Esophagus squamous epithelium (tissue), 5 donors: ENCODE data around the gene FHOD3. TPM values are rescaled to one million over a fixed set of nuclear protein-coding genes. Genes with fewer than 3 reads are reported as not detected.

Source experiments
- DNase-seq: peaks from one replicate; lab custom pipeline; 2025; lab: John Stamatoyannopoulos, UW
- H3K27ac ChIP-seq, 4 donors: fragments of 200-600 bp; sonication (generic); one replicate each; pipeline ENCODE4 v1.5.1; 2016 to 2019; ENCODE audit warnings: mild to moderate bottlenecking in 1 of 4
- H3K27me3 ChIP-seq, 4 donors: fragments of 200-600 bp; sonication (generic); 1 replicate in 3 of 4; 2 replicates in 1 of 4; pipeline versions ENCODE4 v1.5.1 to v1.6.0; 2017 to 2021; ENCODE audit warnings: antibody characterized with exemption in 1 of 4
- H3K36me3 ChIP-seq, 3 donors: fragments of 200-600 bp; sonication (generic); one replicate each; pipeline ENCODE4 v1.5.1; 2016 to 2019
- H3K4me1 ChIP-seq, 3 donors: fragments of 200-600 bp; sonication (generic); one replicate each; pipeline ENCODE4 v1.5.1; 2017 to 2019
- H3K4me3 ChIP-seq, 4 donors: fragments of 200-600 bp; sonication (generic); 1 replicate in 3 of 4; 2 replicates in 1 of 4; pipeline ENCODE4 v1.5.1; 2016 to 2019; ENCODE audit warnings: mild to moderate bottlenecking in 2 of 4, moderate library complexity in 1 of 4
- H3K9me3 ChIP-seq, 3 donors: fragments of 200-600 bp; sonication (generic); one replicate each; pipeline ENCODE4 v1.5.1; 2016 to 2019
- CTCF ChIP-seq, 6 experiments: fragments of 450-650 bp in 4 of 6; fragments of 200-600 bp in 2 of 6; sonication (generic) in 2 of 6; IDR thresholded peaks; one replicate each; pipeline ENCODE4 v1.5.1; 2016 to 2019; ENCODE audit warnings: antibody characterized with exemption in 6 of 6, mild to moderate bottlenecking in 4 of 6, moderate library complexity in 4 of 6
- POLR2A ChIP-seq, 4 donors: fragments of 450-650 bp; IDR thresholded peaks; one replicate each; pipeline ENCODE4 v1.6.1; 2017; ENCODE audit warnings: antibody characterized with exemption in 4 of 4, mild to moderate bottlenecking in 4 of 4, moderate library complexity in 3 of 4
- WGBS, 2 donors: methylation state at CpG; one replicate each; pipeline ENCODE4 v1.1.5; 2018; 5-methylcytosine and 5-hydroxymethylcytosine counted together
- intact Hi-C: fragments of 100-400 bp; cut with DNase I; formaldehyde crosslinking; loops from one replicate; pipeline ENCODE4 v1.15.0; 2022
- total RNA-seq, 4 donors: library from RNA; depleted of rRNA; stranded (reverse); fragments of >200 nt; gene quantifications; one replicate each; pipeline ENCODE4 v1.1.0, GENCODE V29; 2016
- donor health status: DM: yes; HTN: yes; CAD: no.

FHOD3 gene
- total RNA-seq, 4 donors from 2014 or later, result 3.1 to 29.6 (median 5.7) TPM

DNA sequence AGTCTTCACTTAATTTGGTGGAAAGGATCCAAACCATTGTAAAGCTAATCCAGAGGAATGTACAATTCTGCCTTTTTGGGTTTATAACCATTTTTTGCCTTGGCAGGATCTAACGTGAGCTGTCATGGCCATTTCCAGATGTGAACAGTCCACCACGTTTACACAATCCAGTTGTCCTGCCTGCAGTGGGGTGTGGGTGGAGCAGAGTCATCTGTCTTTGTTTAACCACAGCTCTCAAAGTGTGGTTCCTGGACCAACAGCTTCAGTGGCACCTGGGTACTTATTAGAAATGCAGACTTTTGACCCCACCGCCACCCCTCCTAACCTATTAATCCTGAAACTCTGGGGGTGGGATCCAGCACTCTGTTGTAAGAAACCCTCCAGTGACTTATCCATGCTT, 35.9 kb downstream of the FHOD3 start:
- DNase-seq, result no peak
- H3K4me1 ChIP-seq, result no peaks in the 10 kb centered on the region

GRCh38 chr18:36334798-36335197, 37.3 kb downstream of the FHOD3 start:
- WGBS, 2 donors, result 75 to 88% methylated on average over 1 to 3 of the region's 3 CpGs
- H3K27me3 ChIP-seq, result no peaks in the 10 kb centered on the region
- no peaks in the 10 kb centered on the region for H3K4me1 ChIP-seq
- TF ChIP-seq CTCF (IDR thresholded peaks at IDR 0.05) (no peak), POLR2A (IDR thresholded peaks at IDR 0.05) (no peak)
- no peak for DNase-seq
- no peaks in the 10 kb centered on the region for H3K9me3 ChIP-seq
- H3K27ac ChIP-seq, result no peak overlapping the region
- intact Hi-C loops, result no loop called here
- no peak overlapping the region for H3K4me3 ChIP-seq
- no peaks in the 10 kb centered on the region for H3K36me3 ChIP-seq

More for the DNA sequence above, 35.9 kb downstream of the FHOD3 start:
- intact Hi-C loops, result no loop called here
- Histone ChIP-seq H3K9me3 (no peaks in the 10 kb centered on the region), H3K27ac (no peak overlapping the region), H3K36me3 (no peaks in the 10 kb centered on the region), H3K27me3 (no peaks in the 10 kb centered on the region), H3K4me3 (no peak overlapping the region)
- 29 to 51% methylated on average over 3 of the region's 3 CpGs for WGBS, 2 donors
- TF ChIP-seq POLR2A (IDR thresholded peaks at IDR 0.05) (no peak), CTCF (IDR thresholded peaks at IDR 0.05) (no peak)

- H3K27me3 ChIP-seq, result no peaks in the 10 kb centered on the region
- 84 to 91% methylated on average over 8 to 16 of the region's 16 CpGs for WGBS, 2 donors
- H3K27ac ChIP-seq, result no peak overlapping the region
- DNase-seq, result no peak
- TF ChIP-seq CTCF (IDR thresholded peaks at IDR 0.05) (no peak), POLR2A (IDR thresholded peaks at IDR 0.05) (no peak)
- no peaks in the 10 kb centered on the region for H3K4me1 ChIP-seq
- no peaks in the 10 kb centered on the region for H3K9me3 ChIP-seq
- no peaks in the 10 kb centered on the region for H3K36me3 ChIP-seq
- intact Hi-C loops, result no loop called here
- H3K4me3 ChIP-seq, result no peak overlapping the region
Measured at GRCh38 chr18:36335476-36336279, 38.2 kb downstream of the FHOD3 start.

DNA sequence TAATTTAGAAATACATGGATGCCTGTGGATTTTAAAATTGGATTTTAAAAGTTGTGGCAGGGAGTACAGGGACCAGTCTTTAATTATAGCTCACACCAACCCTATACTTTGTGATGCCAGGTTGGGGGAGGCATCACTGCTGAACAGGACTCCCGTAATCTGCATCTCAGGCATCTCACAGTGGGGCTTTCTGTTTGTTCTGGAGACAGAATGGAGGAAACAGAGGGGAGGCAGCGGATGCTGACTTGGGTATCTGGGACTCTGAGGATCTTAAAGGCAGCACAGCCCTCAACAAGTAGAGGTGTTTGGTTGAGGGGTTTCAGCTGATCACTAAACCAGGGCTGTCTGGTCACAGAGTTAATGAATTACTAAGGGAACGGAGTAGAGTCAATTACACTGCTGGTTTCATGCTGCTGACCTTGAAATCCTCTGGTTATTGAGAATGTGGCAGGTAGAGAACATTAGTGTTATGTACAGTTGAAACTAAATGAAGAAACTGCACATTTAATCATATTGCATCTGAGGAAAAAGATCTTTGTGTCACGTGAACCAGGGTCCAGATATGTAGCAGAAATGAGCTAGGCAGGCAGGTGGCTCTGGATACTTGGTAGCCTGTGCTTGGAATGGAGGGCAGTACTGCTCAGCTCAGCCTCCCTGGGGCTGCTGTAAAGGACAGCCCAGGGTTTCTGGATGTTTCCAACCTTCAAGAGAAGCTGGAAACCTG, 40.3 kb downstream of the FHOD3 start:
- Histone ChIP-seq H3K27ac (no peak overlapping the region), H3K9me3 (no peaks in the 10 kb centered on the region), H3K27me3 (no peaks in the 10 kb centered on the region), H3K36me3 (no peaks in the 10 kb centered on the region), H3K4me1 (no peaks in the 10 kb centered on the region), H3K4me3 (no peak overlapping the region)
- DNase-seq, result no peak
- no peak for TF ChIP-seq CTCF (IDR thresholded peaks at IDR 0.05)
- TF ChIP-seq POLR2A (IDR thresholded peaks at IDR 0.05), result no peak
- WGBS, 2 donors, result 82 to 88% methylated on average over 3 to 4 of the region's 4 CpGs
- intact Hi-C loops, result no loop called here

DNA sequence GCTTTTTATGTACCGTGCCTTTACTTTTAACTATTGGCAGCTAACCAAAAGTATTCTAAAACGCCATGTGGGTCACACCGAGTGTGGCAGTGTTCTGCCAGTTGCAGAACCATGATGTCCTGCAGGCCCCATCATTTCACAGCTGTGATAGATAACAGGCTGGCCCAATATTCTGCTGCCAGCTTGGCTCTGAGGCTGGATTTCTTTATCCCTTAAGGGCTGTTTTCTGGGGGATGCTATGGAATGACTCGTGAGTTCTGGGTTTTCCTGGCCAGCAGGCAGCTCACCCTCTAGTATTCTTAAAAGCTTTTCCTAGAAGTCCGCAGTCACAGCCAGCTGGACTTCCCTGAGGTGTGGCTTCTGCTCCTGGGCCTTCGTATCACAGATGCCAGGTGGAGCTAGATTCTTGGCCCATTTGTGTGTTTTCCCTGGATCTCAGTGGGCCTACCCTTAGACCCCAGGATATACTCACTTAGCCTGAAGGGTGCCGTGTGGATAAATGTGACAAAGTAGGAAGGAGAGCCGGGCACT, 41.0 kb downstream of the FHOD3 start:
- Histone ChIP-seq H3K4me1 (no peaks in the 10 kb centered on the region), H3K4me3 (no peak overlapping the region), H3K27ac (no peak overlapping the region), H3K27me3 (no peaks in the 10 kb centered on the region), H3K36me3 (no peaks in the 10 kb centered on the region), H3K9me3 (no peaks in the 10 kb centered on the region)
- TF ChIP-seq POLR2A (IDR thresholded peaks at IDR 0.05) (no peak), CTCF (IDR thresholded peaks at IDR 0.05) (no peak)
- 66 to 75% methylated on average over 7 of the region's 8 CpGs for WGBS, 2 donors
- DNase-seq, result no peak
- intact Hi-C loops, result no loop called here
